PFSK-1 (cell line): Measurements from ENCODE around the gene ISCA1.

ENCODE experiments used
- FOXP2 ChIP-seq: optimal IDR thresholded peaks from 2 replicates; pipeline ENCODE3; 2011; ENCODE audit warnings: borderline replicate concordance, control low read depth, inconsistent platforms; ENCODE audit not compliant: insufficient read depth; ENCODE audit errors: extremely low read length, extremely low read depth
- POLR2AphosphoS5 ChIP-seq: IDR thresholded peaks from 2 replicates; pipeline ENCODE4 v1.6.1; 2012; ENCODE audit warnings: low read depth, mild to moderate bottlenecking, control low read depth, low read length, moderate library complexity
- SIN3A ChIP-seq: IDR thresholded peaks from 2 replicates; pipeline ENCODE4 v1.6.1; 2012; ENCODE audit warnings: mild to moderate bottlenecking, low read length, moderate library complexity, borderline replicate concordance; ENCODE audit not compliant: insufficient read depth
- TAF1 ChIP-seq: IDR thresholded peaks from 2 replicates; pipeline ENCODE4 v1.6.1; 2012; ENCODE audit warnings: low read length, control low read depth, borderline replicate concordance; ENCODE audit not compliant: insufficient read depth
- TF ChIP-seq, protein P1 (sequence below), 2 experiments: IDR thresholded peaks; 2 replicates each; pipeline versions ENCODE4 v1.6.1 to v1.8.0; 2011 to 2012; ENCODE audit warnings: low read depth in 2 of 2, low read length in 2 of 2, control low read depth in 1 of 2, inconsistent platforms in 1 of 2, mild to moderate bottlenecking in 1 of 2, moderate library complexity in 1 of 2; ENCODE audit not compliant: insufficient read depth in 1 of 2

DNA sequence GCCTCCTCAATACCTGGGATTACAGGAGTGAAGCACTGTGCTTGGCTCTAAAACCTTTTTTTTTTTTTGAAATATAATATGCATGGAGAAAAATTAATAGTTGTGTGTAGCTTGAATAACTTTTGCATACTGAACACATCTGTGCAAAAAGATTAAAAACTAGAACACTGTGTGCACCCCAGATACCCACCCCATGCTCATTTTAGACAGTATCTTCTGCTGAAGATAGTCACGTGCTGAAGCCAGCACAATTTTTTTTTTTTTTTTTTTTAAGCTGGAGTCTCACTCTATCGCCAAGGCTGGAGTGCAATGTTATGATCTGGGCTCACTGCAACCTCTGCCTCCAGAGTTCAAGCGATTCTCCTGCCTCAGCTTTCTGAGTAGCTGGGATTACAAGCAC, 62.7 kb downstream of the ISCA1 start:
- TF ChIP-seq POLR2AphosphoS5: no peak
- TF ChIP-seq TAF1: no peak
- TF ChIP-seq, protein P1, sequence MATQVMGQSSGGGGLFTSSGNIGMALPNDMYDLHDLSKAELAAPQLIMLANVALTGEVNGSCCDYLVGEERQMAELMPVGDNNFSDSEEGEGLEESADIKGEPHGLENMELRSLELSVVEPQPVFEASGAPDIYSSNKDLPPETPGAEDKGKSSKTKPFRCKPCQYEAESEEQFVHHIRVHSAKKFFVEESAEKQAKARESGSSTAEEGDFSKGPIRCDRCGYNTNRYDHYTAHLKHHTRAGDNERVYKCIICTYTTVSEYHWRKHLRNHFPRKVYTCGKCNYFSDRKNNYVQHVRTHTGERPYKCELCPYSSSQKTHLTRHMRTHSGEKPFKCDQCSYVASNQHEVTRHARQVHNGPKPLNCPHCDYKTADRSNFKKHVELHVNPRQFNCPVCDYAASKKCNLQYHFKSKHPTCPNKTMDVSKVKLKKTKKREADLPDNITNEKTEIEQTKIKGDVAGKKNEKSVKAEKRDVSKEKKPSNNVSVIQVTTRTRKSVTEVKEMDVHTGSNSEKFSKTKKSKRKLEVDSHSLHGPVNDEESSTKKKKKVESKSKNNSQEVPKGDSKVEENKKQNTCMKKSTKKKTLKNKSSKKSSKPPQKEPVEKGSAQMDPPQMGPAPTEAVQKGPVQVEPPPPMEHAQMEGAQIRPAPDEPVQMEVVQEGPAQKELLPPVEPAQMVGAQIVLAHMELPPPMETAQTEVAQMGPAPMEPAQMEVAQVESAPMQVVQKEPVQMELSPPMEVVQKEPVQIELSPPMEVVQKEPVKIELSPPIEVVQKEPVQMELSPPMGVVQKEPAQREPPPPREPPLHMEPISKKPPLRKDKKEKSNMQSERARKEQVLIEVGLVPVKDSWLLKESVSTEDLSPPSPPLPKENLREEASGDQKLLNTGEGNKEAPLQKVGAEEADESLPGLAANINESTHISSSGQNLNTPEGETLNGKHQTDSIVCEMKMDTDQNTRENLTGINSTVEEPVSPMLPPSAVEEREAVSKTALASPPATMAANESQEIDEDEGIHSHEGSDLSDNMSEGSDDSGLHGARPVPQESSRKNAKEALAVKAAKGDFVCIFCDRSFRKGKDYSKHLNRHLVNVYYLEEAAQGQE (IDR thresholded peaks at IDR 0.05; ENCODE audit: insufficient read depth in 1 of 2, low read depth in 2 of 2, low read length in 2 of 2): no peak
- TF ChIP-seq FOXP2: no peak
- no peak for TF ChIP-seq SIN3A
